HepG2 (cell line): Measurements from ENCODE around the gene PIF1.
"Not testable (repeated sequence)": the region's sequence is repeated elsewhere in the genome, so short reads cannot be mapped to it uniquely, and the experiment has no call there.

ENCODE experiments used
- FOXA1 ChIP-seq, 2 experiments: fragments of 450-650 bp in 1 of 2; sonication (generic) in 1 of 2; formaldehyde crosslinking in 1 of 2; IDR thresholded peaks; 2 replicates each; pipeline versions ENCODE4 v1.4.0 to v1.6.1; 2016 to 2020; ENCODE audit warnings: missing genetic modification reagents in 1 of 2
- IRF2 ChIP-seq: IDR thresholded peaks from 2 replicates; pipeline ENCODE4 v1.6.1; 2018; ENCODE audit warnings: missing genetic modification reagents, missing compliant biosample characterization
- MYC ChIP-seq: sonication (generic); formaldehyde crosslinking; IDR thresholded peaks from 2 replicates; pipeline ENCODE4 v1.9.0; 2021; ENCODE audit warnings: missing genetic modification reagents, borderline replicate concordance
- PRMT3 ChIP-seq: sonication (generic); formaldehyde crosslinking; IDR thresholded peaks from 2 replicates; pipeline ENCODE4 v1.8.1; 2022; ENCODE audit warnings: low read depth, mild to moderate bottlenecking, moderate library complexity, missing genetic modification reagents, borderline replicate concordance
- REST ChIP-seq, 2 experiments: IDR thresholded peaks; 2 replicates each; pipeline ENCODE4 v1.6.1; 2011 to 2012; ENCODE audit warnings: low read length in 2 of 2, borderline replicate concordance in 1 of 2, low read depth in 1 of 2, mild to moderate bottlenecking in 1 of 2, moderate library complexity in 1 of 2
- RFX5 ChIP-seq: IDR thresholded peaks from 2 replicates; pipeline ENCODE4 v1.6.1; 2011; ENCODE audit warnings: low read depth, low read length, improper control_type of control experiment
- TARDBP ChIP-seq: sonication (generic); formaldehyde crosslinking; IDR thresholded peaks from 2 replicates; pipeline ENCODE4 v1.8.0; 2022; ENCODE audit warnings: mild to moderate bottlenecking, missing genetic modification reagents
- ZBTB44 ChIP-seq: sonication (generic); formaldehyde crosslinking; IDR thresholded peaks from 2 replicates; pipeline ENCODE4 v1.4.0; 2020; ENCODE audit warnings: missing genetic modification reagents

- not testable (repeated sequence) for TF ChIP-seq TARDBP (CRISPR knock-in tag); PRMT3 (CRISPR knock-in tag); IRF2 (CRISPR knock-in tag); FOXA1 (IDR thresholded peaks at IDR 0.05); FOXA1 (CRISPR knock-in tag; IDR thresholded peaks at IDR 0.05); RFX5; MYC (CRISPR knock-in tag); ZBTB44 (CRISPR knock-in tag); REST (IDR thresholded peaks at IDR 0.05; ENCODE audit: borderline replicate concordance in 1 of 2, low read depth in 1 of 2, low read length in 2 of 2)
Measured at GRCh38 chr15:64814283-64814682, 11.2 kb downstream of the PIF1 start.
